HG03175 (cell line): Measurements from ENCODE around the gene REC114.

Experiments
- ATAC-seq: cut with Tn5 transposase; IDR thresholded peaks from one replicate; pipeline ENCODE4 v1.9.1; 2021; ENCODE audit warnings: mild to moderate bottlenecking, moderate library complexity; ENCODE audit not compliant: unreplicated experiment

The REC114 gene

GRCh38 chr15:73601451-73602445, 158.8 kb downstream of the REC114 start:
- no peak for ATAC-seq

GRCh38 chr15:73602446-73602843, 159.5 kb downstream of the REC114 start:
- ATAC-seq, result no peak

- ATAC-seq, result no peak
Measured at GRCh38 chr15:73602992-73603391, 160.0 kb downstream of the REC114 start.

- ATAC-seq, result no peak
Measured at GRCh38 chr15:73604477-73604876, 161.5 kb downstream of the REC114 start.

GRCh38 chr15:73605759-73606436, 162.9 kb downstream of the REC114 start:
- no peak for ATAC-seq

GRCh38 chr15:73607405-73607804, 164.4 kb downstream of the REC114 start:
- no peak for ATAC-seq

GRCh38 chr15:73607843-73608242, 164.9 kb downstream of the REC114 start:
- ATAC-seq, result no peak

- no peak for ATAC-seq
Measured at GRCh38 chr15:73608475-73608874, 165.5 kb downstream of the REC114 start.

GRCh38 chr15:73608941-73609340, 166.0 kb downstream of the REC114 start:
- ATAC-seq, result no peak
